GM12878 (cell line): ENCODE data around the gene P4HA1. TPM values are rescaled to one million over a fixed set of nuclear protein-coding genes. Genes with fewer than 3 reads are reported as not detected.
A peak's percentile ranks its signal among the peaks of the same experiment; 100 is the strongest.

Experiments used
- ATAC-seq: fragments of 200-7000 bp; cut with Tn5 transposase; 3 replicates; pipeline ENCODE4 v1.9.1; 2020; ENCODE audit warnings: mild to moderate bottlenecking, moderate library complexity
- BruUV-seq: library from RNA; stranded (reverse); fragments of 400-500 nt; replicated peaks from 2 replicates; lab custom pipeline; 2021; lab: Mats Ljungman, UMichigan
- CTCF ChIA-PET: fragments of 300-600 bp; sonication (Branson Sonifier 250); formaldehyde crosslinking; extraction: SDS; loops from one replicate; lab custom pipeline; 2021; ENCODE audit warnings: inconsistent platforms; lab: Yijun Ruan, JAX
- POLR2A ChIA-PET: fragments of 350-600 bp; formaldehyde crosslinking; extraction: SDS; loops from one replicate; lab custom pipeline; 2021; ENCODE audit warnings: inconsistent platforms; lab: Charles Lee
- RAD21 ChIA-PET: fragments of 300-600 bp; sonication (Branson Sonifier 250); formaldehyde crosslinking; loops from one replicate; lab custom pipeline; 2023; ENCODE audit warnings: antibody characterized with exemption; ENCODE audit not compliant: unreplicated experiment; lab: Charles Lee
- SMC1A ChIA-PET: fragments of 300-600 bp; sonication (Branson Sonifier 250); formaldehyde crosslinking; loops from one replicate; lab custom pipeline; 2023; ENCODE audit not compliant: unreplicated experiment, uncharacterized antibody; lab: Charles Lee
- DNase-seq: peaks from one replicate; pipeline ENCODE4 v3.0.0-alpha.2; 2011; ENCODE audit warnings: low read depth, low spot score
- FAIRE-seq: peaks from 3 replicates; lab custom pipeline; 2011; peaks lifted over from hg19 to GRCh38; lab: Jason Lieb, UNC
- H2AFZ ChIP-seq: 2 replicates; pipeline ENCODE4 v1.6.0; 2011; ENCODE audit warnings: low read depth, low read length, control low read depth; ENCODE audit not compliant: control insufficient read depth
- H3K27ac ChIP-seq: 2 replicates; pipeline ENCODE4 v1.5.1; 2011; ENCODE audit warnings: control low read depth; ENCODE audit not compliant: control insufficient read depth, insufficient read depth
- H3K27me3 ChIP-seq, 2 experiments: replicated peaks in 1 of 2; 2 replicates each; pipeline versions ENCODE4 v1.6.0 to v1.6.1; 2011; ENCODE audit warnings: low read length in 1 of 2; ENCODE audit not compliant: control insufficient read depth in 2 of 2, insufficient read depth in 2 of 2
- H3K36me3 ChIP-seq, 2 experiments: 2 replicates each; pipeline ENCODE4 v1.5.1; 2011; ENCODE audit warnings: low read length in 1 of 2; ENCODE audit not compliant: control insufficient read depth in 2 of 2, insufficient read depth in 2 of 2
- H3K4me1 ChIP-seq: 2 replicates; pipeline ENCODE4 v1.6.1; 2011; ENCODE audit warnings: mild to moderate bottlenecking, low read length, moderate library complexity, mixed read lengths; ENCODE audit not compliant: control insufficient read depth, insufficient read depth
- H3K4me2 ChIP-seq: 2 replicates; pipeline ENCODE4 v1.6.0; 2011; ENCODE audit warnings: control low read depth; ENCODE audit not compliant: control insufficient read depth, insufficient read depth
- H3K4me3 ChIP-seq: fragments of 200-600 bp; sonication (generic); 2 replicates; pipeline ENCODE4 v1.5.1; 2016
- H3K79me2 ChIP-seq: 2 replicates; pipeline ENCODE4 v1.6.0; 2011; ENCODE audit warnings: low read length; ENCODE audit not compliant: control insufficient read depth, insufficient read depth
- H3K9ac ChIP-seq: 2 replicates; pipeline ENCODE4 v1.8.0; 2011; ENCODE audit warnings: low read length, control low read depth, mixed read lengths; ENCODE audit not compliant: control insufficient read depth, insufficient read depth
- H3K9me3 ChIP-seq: replicated peaks from 3 replicates; pipeline ENCODE4 v1.5.1; 2011; ENCODE audit warnings: mild to moderate bottlenecking, low read length; ENCODE audit not compliant: control insufficient read depth, insufficient read depth
- H4K20me1 ChIP-seq: 2 replicates; pipeline ENCODE4 v1.6.0; 2011; ENCODE audit not compliant: control insufficient read depth, insufficient read depth
- DPF2 ChIP-seq: fragments of 450-650 bp; IDR thresholded peaks from 2 replicates; pipeline ENCODE4 v1.6.1; 2017; ENCODE audit warnings: mild to moderate bottlenecking
- HDAC2 ChIP-seq: fragments of 200-600 bp; sonication (generic); IDR thresholded peaks from 2 replicates; pipeline ENCODE4 v1.6.1; 2017
- HDAC6 ChIP-seq: fragments of 200-600 bp; sonication (generic); IDR thresholded peaks from one replicate; pipeline ENCODE4 v1.8.0; 2017; ENCODE audit warnings: antibody characterized with exemption; ENCODE audit not compliant: unreplicated experiment
- LARP7 ChIP-seq: fragments of 450-650 bp; IDR thresholded peaks from 2 replicates; pipeline ENCODE4 v1.6.1; 2017; ENCODE audit warnings: mild to moderate bottlenecking
- MEF2B ChIP-seq: fragments of 450-650 bp; IDR thresholded peaks from 2 replicates; pipeline ENCODE4 v1.6.1; 2018; ENCODE audit warnings: mild to moderate bottlenecking, moderate library complexity; ENCODE audit not compliant: partially characterized antibody, poor library complexity, severe bottlenecking
- NFYB ChIP-seq: IDR thresholded peaks from 2 replicates; pipeline ENCODE4 v1.6.1; 2011; ENCODE audit warnings: low read depth, mild to moderate bottlenecking, low read length, improper control_type of control experiment, moderate library complexity; ENCODE audit not compliant: insufficient read depth
- POLR2AphosphoS5 ChIP-seq: IDR thresholded peaks from 2 replicates; pipeline ENCODE4 v1.6.1; 2011; ENCODE audit warnings: mild to moderate bottlenecking, low read length, inconsistent platforms
- RAD21 ChIP-seq: IDR thresholded peaks from 2 replicates; pipeline ENCODE4 v1.6.1; 2011; ENCODE audit warnings: mild to moderate bottlenecking, low read depth, low read length, moderate library complexity; ENCODE audit not compliant: insufficient read depth
- SP1 ChIP-seq: IDR thresholded peaks from one replicate; pipeline ENCODE4 v1.6.1; 2011; ENCODE audit warnings: low read depth, low read length
- SPI1 ChIP-seq: IDR thresholded peaks from 2 replicates; pipeline ENCODE4 v1.6.1; 2011; ENCODE audit warnings: low read depth, mild to moderate bottlenecking, low read length, moderate library complexity, borderline replicate concordance; ENCODE audit not compliant: insufficient read depth
- ZNF592 ChIP-seq: fragments of 450-650 bp; IDR thresholded peaks from 2 replicates; pipeline ENCODE4 v1.6.1; 2017; ENCODE audit warnings: mild to moderate bottlenecking, moderate library complexity
- WGBS: methylation state at CpG from one replicate; pipeline ENCODE4 v1.1.6; 2016; ENCODE audit warnings: low lambda C conversion rate; ENCODE audit not compliant: insufficient replicate concordance, insufficient coverage; ENCODE audit errors: missing lambda C conversion rate; 5-methylcytosine and 5-hydroxymethylcytosine counted together
- in situ Hi-C: fragments of 300-500 bp; cut with MboI; formaldehyde crosslinking; loops from 9 replicates; pipeline ENCODE4 v1.14.3; 2018; ENCODE audit warnings: mixed read lengths
- intact Hi-C: fragments of 100-400 bp; cut with micrococcal nuclease; formaldehyde crosslinking; loops from one replicate; pipeline ENCODE4 v1.14.2; 2022; ENCODE audit not compliant: unreplicated experiment
- polyA plus RNA-seq, 11 experiments: library from polyadenylated mRNA; depleted of rRNA in 4 of 11; unstranded in 6 of 11; stranded (reverse) in 5 of 11; fragments of >200 nt; fragmentation: Nextera tagmentation in 4 of 11; fragmentation: Illumina TruSeq in 1 of 11; extraction: Ambion mirVana in 4 of 11; extraction: Trizol in 1 of 11; gene quantifications; 1 replicate in 1 of 11; 2 replicates in 10 of 11; pipeline versions ENCODE4 v1.2.1 to v1.2.3, GENCODE V29; 2011 to 2016; ENCODE audit warnings: inconsistent platforms in 2 of 11, missing spikeins in 2 of 11, low read depth in 1 of 11
- total RNA-seq, 4 experiments: library from RNA; depleted of rRNA in 3 of 4; stranded (reverse); fragments of >200 nt in 3 of 4; fragmentation: Illumina TruSeq in 1 of 4; extraction: Trizol in 1 of 4; gene quantifications; 2 replicates each; pipeline versions ENCODE4 v1.2.1 to v1.2.3, GENCODE V29; 2013 to 2021

The P4HA1 gene
- total and polyA plus RNA-seq, 10 of the 15 experiments (the other 5 are each of a cell fraction or from before 2014, with no cell fraction given), result 15.0 to 160 (median 24.1) TPM

- H3K4me1 ChIP-seq, result no peaks in the 10 kb centered on the region
- no TSS peak for BruUV-seq
- H3K27ac ChIP-seq, result no peak overlapping the region
- FAIRE-seq (no peak), ATAC-seq (no peak), DNase-seq (no peak)
- intact Hi-C loops, result no loop called here
- CTCF ChIA-PET, result no interaction called here
- H4K20me1 ChIP-seq, result no peaks in the 10 kb centered on the region
- H2AFZ ChIP-seq, result no peak overlapping the region
- POLR2A ChIA-PET, result interaction anchor here (0.5 to 0.7 kb wide), 5 partner anchors 73 to 406 kb away, joined by 3 to 7 read pairs (median 4); no protein-coding TSS in a partner anchor
- H3K9ac ChIP-seq, result no peak overlapping the region
- H3K9me3 ChIP-seq, result no peaks in the 10 kb centered on the region; the same call in 2 of the 3 replicates
- H3K79me2 ChIP-seq, result no peaks in the 10 kb centered on the region
- no peak overlapping the region for H3K4me2 ChIP-seq
- TF ChIP-seq MEF2B, result no peak
- peak; percentile 57; the same call in 1 of the 2 replicates for TF ChIP-seq POLR2AphosphoS5
- in situ Hi-C loops, result no loop called here
- SMC1A ChIA-PET, result no interaction called here
- no peak overlapping the region for H3K4me3 ChIP-seq
- RAD21 ChIA-PET, result no interaction called here
- peaks cover 3 to 9% of the 10 kb centered on the region in 2 experiments for H3K36me3 ChIP-seq
- H3K27me3 ChIP-seq, result no peaks in the 10 kb centered on the region
- 100% methylated on average over 3 of the region's 3 CpGs for WGBS
Measured at GRCh38 chr10:73000973-73001372, 95.7 kb downstream of the P4HA1 start.

GRCh38 chr10:72997099-72997498, 99.6 kb downstream of the P4HA1 start:
- no peak overlapping the region for H2AFZ ChIP-seq
- H3K27me3 ChIP-seq, result no peaks in the 10 kb centered on the region
- H3K27ac ChIP-seq, result no peak overlapping the region
- no peak overlapping the region for H3K4me3 ChIP-seq
- CTCF ChIA-PET, result no interaction called here
- ATAC-seq, result no peak
- POLR2A ChIA-PET, result no interaction called here
- no peaks in the 10 kb centered on the region; the same call in 2 of the 3 replicates for H3K9me3 ChIP-seq
- TSS peak; percentile 20 for BruUV-seq
- peaks cover 0 to 6% of the 10 kb centered on the region in 2 experiments; a peak in 2 of 4 replicates for H3K36me3 ChIP-seq
- no peak for FAIRE-seq
- no peak overlapping the region for H3K9ac ChIP-seq
- no peak for DNase-seq
- RAD21 ChIA-PET, result no interaction called here
- H3K4me2 ChIP-seq, result no peak overlapping the region
- no peaks in the 10 kb centered on the region for H3K79me2 ChIP-seq
- 100% methylated on average over 2 of the region's 2 CpGs for WGBS
- intact Hi-C loops, result no loop called here
- in situ Hi-C loops, result no loop called here
- SMC1A ChIA-PET, result interaction anchor here (1.2 to 1.4 kb wide), 2 partner anchors 8 to 162 kb away, joined by 3 read pairs; no protein-coding TSS in a partner anchor
- no peaks in the 10 kb centered on the region for H4K20me1 ChIP-seq
- H3K4me1 ChIP-seq, result no peaks in the 10 kb centered on the region
- TF ChIP-seq ZNF592, result no peak
- no peak for TF ChIP-seq SPI1
- TF ChIP-seq RAD21, result no peak
- TF ChIP-seq NFYB, result no peak
- no peak for TF ChIP-seq SP1
- no peak for TF ChIP-seq DPF2
- TF ChIP-seq HDAC2, result no peak
- TF ChIP-seq LARP7, result no peak
- no peak for TF ChIP-seq HDAC6
